Activated naive CD4-positive, alpha-beta T cell treated with anti-CD3 and anti-CD28 coated beads, Interleukin-2, amount 10 ng/mL, durations not matched to agents 7 days and 5 days (primary cell): ENCODE data around the gene MEMO1.
"Not testable (repeated sequence)": the region's sequence is repeated elsewhere in the genome, so short reads cannot be mapped to it uniquely, and the experiment has no call there.

Source experiments
- CTCF ChIA-PET: fragments of 350-600 bp; sonication (Branson Sonifier 250); formaldehyde crosslinking; loops from one replicate; lab custom pipeline; 2021; ENCODE audit warnings: antibody characterized with exemption; lab: Charles Lee
- DNase-seq: peaks from one replicate; pipeline ENCODE4 v3.0.0-alpha.2; 2020
- H3K27ac Mint-ChIP-seq: one replicate; pipeline ENCODE4 v1.8.0; 2021; ENCODE audit warnings: mild to moderate bottlenecking, moderate library complexity, mixed read lengths
- H3K27me3 Mint-ChIP-seq: one replicate; pipeline ENCODE4 v1.8.0; 2021; ENCODE audit warnings: mild to moderate bottlenecking, mixed read lengths
- H3K36me3 Mint-ChIP-seq: one replicate; pipeline ENCODE4 v1.8.0; 2021; ENCODE audit warnings: mixed read lengths
- H3K4me1 Mint-ChIP-seq: one replicate; pipeline ENCODE4 v1.8.0; 2021; ENCODE audit warnings: mixed read lengths
- H3K4me3 Mint-ChIP-seq: one replicate; pipeline ENCODE4 v1.8.0; 2021; ENCODE audit warnings: mild to moderate bottlenecking, moderate library complexity, mixed read lengths
- H3K9me3 Mint-ChIP-seq: one replicate; pipeline ENCODE4 v1.8.0; 2021; ENCODE audit warnings: mixed read lengths

MEMO1 gene

DNA sequence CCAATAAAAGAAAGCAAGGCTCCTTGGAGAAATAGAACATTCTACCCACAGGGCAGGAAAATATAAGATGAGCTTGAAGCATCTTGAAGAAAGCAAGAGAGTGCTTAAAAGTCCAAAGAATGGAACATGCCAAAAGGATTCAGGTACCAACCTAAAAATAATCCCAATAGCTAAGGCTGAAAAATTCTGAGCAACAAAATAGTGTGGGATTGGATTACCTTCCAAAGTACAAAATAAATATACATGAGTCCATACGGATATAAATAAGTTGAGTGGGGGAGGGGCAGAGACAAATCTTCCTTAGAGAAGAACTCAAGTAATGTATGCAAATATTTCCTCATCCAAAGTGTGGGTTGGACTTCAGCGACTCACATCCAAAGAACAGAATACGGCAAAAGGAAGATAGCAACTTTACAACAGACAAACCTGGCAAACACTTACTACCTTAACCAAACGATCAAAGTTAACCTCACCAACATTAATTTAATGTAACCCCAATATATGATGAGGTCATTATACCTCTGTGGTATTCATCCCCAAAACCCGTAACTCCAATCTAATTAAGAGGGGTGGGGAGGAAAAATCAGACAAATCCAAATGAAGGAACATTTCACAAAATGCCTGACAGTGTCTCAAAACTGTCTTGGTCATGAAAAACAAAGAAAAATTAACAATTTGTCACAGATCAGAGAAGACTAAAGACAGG, 26.9 kb downstream of the MEMO1 start:
- CTCF ChIA-PET: no interaction called here
- DNase-seq: no peak
- H3K27ac Mint-ChIP-seq: no peak overlapping the region

DNA sequence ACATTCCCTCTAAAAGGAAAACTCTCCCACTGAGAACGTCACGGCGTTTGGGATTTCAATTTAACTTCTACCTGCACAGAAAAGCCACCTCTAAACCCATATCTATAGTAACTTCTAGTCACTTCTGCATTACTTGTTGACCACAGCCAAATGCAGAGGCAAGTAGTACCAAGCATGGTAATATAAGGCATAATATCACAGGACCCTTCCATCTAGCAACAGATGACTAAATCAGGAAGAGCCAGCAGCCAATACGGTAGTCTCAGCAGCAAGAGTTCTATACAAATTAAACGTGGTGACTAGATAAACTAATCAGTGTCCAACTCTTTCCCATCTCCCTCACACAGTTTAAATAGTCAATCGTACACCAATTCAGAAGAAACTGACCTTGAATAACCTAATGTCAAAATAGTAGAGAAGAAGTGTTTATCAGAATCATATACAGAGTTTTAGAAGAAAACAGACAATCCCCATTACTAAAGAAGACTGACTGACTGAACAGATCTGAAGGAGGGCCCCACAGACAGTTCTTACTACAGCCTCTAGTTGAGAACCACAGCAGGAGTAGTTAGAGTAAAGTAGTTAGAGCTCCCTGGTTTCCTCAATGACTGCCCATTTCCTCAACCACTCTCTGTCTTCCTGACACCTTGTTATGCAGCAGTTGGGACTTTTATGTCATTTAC, 30.0 kb downstream of the MEMO1 start:
- Mint-ChIP-seq H3K4me1 (peaks cover 17% of the 10 kb centered on the region), H3K36me3 (peaks cover 9% of the 10 kb centered on the region), H3K27me3 (no peaks in the 10 kb centered on the region), H3K9me3 (peaks cover 2% of the 10 kb centered on the region), H3K4me3 (no peak overlapping the region), H3K27ac (peak overlapping the region; percentile 24)
- CTCF ChIA-PET: no interaction called here
- no peak for DNase-seq

More for the DNA sequence above, 26.9 kb downstream of the MEMO1 start:
- Mint-ChIP-seq H3K27me3 (no peaks in the 10 kb centered on the region), H3K36me3 (peaks cover 11% of the 10 kb centered on the region), H3K4me1 (peaks cover 17% of the 10 kb centered on the region), H3K9me3 (peaks cover 1% of the 10 kb centered on the region), H3K4me3 (no peak overlapping the region)

DNA sequence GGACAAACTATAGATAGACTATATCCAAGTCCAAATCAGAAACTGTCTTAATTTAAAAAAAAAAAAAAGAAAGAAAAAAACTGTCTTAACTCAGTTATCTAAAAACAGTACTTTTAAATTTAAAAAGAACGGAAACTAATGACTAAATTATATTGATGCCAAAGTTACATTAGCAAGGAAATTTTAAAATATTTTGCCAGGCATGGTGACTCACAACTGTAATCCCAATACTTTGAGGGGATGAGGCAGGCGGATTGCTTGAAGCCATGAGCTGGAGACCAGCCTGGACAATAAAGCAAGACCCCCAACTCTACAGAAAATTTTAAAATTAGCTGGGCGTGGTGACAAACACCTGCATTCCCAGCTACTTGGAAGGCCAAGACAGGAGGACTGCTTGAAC, 30.9 kb downstream of the MEMO1 start:
- Mint-ChIP-seq H3K4me1 (peaks cover 17% of the 10 kb centered on the region), H3K36me3 (peaks cover 9% of the 10 kb centered on the region), H3K27ac (no peak overlapping the region), H3K9me3 (peaks cover 2% of the 10 kb centered on the region), H3K4me3 (no peak overlapping the region), H3K27me3 (no peaks in the 10 kb centered on the region)
- DNase-seq: no peak
- CTCF ChIA-PET: no interaction called here

DNA sequence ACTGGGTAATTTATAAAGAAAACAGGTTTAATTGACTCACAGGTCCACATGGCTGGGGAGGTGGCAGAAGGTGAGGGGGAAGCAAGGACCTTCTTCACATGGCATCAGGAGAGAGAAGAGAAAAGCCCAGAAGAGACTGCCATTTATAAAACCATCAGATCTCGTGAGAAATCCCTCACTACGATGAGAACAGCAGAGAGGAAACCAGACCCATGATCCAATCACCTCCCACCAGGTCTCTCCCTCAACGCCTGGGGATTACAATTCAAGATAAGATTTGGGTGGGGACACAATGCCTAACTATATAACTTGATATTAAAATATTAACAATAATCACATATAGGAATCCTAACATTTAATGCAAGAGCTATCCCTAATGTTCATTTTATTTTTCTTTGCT, 31.8 kb downstream of the MEMO1 start:
- Mint-ChIP-seq H3K9me3 (peaks cover 2% of the 10 kb centered on the region), H3K36me3 (peaks cover 6% of the 10 kb centered on the region), H3K4me1 (peaks cover 18% of the 10 kb centered on the region), H3K27me3 (no peaks in the 10 kb centered on the region), H3K4me3 (no peak overlapping the region), H3K27ac (no peak overlapping the region)
- CTCF ChIA-PET: no interaction called here
- no peak for DNase-seq

DNA sequence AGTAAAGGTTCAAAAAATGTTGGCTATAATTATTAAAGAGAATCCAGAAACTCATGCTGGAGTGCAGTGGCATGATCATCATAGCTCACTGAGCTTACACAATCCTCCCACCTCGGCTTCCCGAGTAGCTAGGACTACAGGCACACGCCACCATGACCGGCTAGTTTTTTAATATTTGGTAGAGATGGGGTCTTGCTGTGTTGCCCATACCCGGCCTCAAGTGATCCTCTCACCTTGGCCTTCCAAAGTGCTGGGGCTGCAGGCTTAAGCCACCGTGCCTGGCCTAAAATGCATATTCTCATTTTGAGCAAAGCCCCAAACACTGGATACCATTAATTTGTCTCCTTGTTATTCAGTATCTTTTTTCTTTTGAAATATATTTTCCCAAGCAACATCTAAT, 32.4 kb downstream of the MEMO1 start:
- Mint-ChIP-seq H3K27me3 (no peaks in the 10 kb centered on the region), H3K9me3 (peaks cover 2% of the 10 kb centered on the region), H3K27ac (no peak overlapping the region), H3K4me1 (peaks cover 19% of the 10 kb centered on the region), H3K4me3 (no peak overlapping the region), H3K36me3 (peaks cover 6% of the 10 kb centered on the region)
- DNase-seq: no peak
- CTCF ChIA-PET: no interaction called here

DNA sequence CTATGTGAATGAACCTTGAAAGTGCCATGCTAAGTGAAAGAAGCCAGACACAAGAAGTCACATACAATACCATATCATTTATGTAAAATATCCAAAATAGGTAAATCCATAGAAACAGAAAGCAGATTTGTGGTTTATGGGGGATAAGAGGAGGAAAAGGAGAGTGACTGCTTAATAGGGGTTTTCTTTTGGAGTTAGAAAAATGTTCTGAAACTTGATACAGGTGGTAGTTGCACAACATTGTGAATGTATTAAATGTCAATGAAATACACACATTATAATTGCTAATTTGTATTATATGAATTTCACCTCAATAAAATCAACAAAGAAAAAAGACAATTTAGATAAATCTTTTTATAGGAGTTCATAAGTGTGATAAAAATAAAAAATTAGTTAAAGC, 37.1 kb downstream of the MEMO1 start:
- Mint-ChIP-seq H3K27me3 (no peaks in the 10 kb centered on the region), H3K4me3 (no peak overlapping the region), H3K9me3 (no peaks in the 10 kb centered on the region), H3K27ac (no peak overlapping the region), H3K4me1 (peaks cover 7% of the 10 kb centered on the region), H3K36me3 (peaks cover 2% of the 10 kb centered on the region)
- DNase-seq: no peak
- CTCF ChIA-PET: no interaction called here

DNA sequence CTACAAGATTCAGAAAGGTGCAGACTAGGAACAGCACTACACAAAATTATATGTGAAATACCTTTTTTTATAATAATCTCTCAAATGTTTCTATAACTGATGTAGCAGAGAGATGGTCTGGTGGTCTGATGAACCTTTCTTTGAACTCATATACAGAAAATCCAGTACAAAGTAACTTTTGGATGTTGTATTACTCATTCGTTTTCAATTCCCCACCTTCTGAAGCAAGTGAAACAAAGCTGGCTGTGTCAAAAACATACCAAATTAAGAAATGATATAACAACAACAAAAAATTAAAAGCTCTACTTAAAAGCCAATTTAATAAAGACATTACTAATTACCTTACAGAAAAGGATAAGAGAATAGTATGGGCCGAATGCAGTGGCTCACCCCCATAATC, 38.7 kb downstream of the MEMO1 start:
- CTCF ChIA-PET: no interaction called here
- DNase-seq: no peak
- H3K4me3 Mint-ChIP-seq: no peak overlapping the region
- no peaks in the 10 kb centered on the region for H3K9me3 Mint-ChIP-seq
- H3K27ac Mint-ChIP-seq: no peak overlapping the region
- H3K36me3 Mint-ChIP-seq: peaks cover 2% of the 10 kb centered on the region
- H3K4me1 Mint-ChIP-seq: peaks cover 7% of the 10 kb centered on the region
- no peaks in the 10 kb centered on the region for H3K27me3 Mint-ChIP-seq

DNA sequence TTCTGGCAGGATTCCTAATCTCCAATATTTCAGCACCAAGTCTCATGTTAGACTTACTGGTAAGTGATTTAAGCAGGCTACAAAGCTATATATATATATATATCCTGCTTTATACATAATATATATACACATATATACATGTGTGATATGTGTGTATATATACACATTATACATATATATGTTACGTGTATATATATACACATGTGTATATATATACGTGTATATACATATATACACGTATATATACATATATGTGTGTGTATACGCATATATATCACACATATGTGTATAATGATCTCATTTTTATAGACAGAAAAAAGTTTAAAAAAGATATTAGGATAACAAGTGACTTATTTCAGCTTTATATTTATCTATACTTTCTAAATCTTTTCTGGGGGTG, 41.6 kb downstream of the MEMO1 start:
- Mint-ChIP-seq H3K27me3 (no peaks in the 10 kb centered on the region), H3K4me1 (peaks cover 5% of the 10 kb centered on the region), H3K27ac (no peak overlapping the region), H3K36me3 (no peaks in the 10 kb centered on the region), H3K4me3 (no peak overlapping the region), H3K9me3 (no peaks in the 10 kb centered on the region)
- no peak for DNase-seq
- CTCF ChIA-PET: no interaction called here

DNA sequence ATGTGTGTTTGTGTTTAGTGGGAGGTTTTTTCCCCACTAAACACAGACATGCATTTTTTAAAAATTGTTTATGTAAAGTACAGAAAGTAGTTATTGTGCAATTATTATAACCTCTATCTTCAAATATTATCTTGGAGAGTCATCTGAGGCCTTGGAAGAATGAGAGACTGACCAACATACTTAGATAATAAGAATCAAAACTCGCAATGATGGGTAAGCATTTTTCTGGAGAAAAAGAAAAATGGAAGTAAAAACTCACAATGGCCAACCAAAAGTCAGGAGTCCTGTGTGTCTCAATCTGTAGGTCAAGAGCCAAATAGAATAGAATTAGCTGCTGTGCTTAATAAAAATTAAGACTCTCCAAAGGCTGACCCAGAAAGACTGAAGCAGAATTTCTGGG, 43.0 kb downstream of the MEMO1 start:
- no peak for DNase-seq
- Mint-ChIP-seq H3K4me3 (no peak overlapping the region), H3K27ac (no peak overlapping the region), H3K36me3 (peaks cover 4% of the 10 kb centered on the region), H3K9me3 (no peaks in the 10 kb centered on the region), H3K27me3 (no peaks in the 10 kb centered on the region), H3K4me1 (peaks cover 9% of the 10 kb centered on the region)
- CTCF ChIA-PET: no interaction called here

DNA sequence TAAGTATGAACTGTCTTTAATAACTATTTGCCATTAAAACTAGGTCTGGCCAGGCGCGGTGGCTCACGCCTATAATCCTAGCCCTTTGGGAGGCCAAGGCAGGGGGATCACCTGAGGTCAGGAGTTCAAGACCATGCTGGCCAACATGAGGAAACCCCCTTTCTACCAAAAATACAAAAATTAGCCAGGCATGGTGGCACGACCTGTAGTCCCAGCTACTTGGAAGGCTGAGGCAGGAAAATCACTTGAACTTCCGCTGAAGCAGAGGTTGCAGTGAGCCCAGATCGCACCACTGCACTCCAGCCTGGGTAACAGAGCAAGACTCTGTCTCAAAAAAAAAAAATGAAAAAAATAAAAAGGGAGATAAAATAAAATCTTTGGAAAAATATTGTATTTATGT, 44.4 kb downstream of the MEMO1 start:
- H3K9me3 Mint-ChIP-seq, CTCF ChIA-PET, DNase-seq, H3K4me3 Mint-ChIP-seq, H3K27me3 Mint-ChIP-seq, H3K27ac Mint-ChIP-seq, H3K36me3 Mint-ChIP-seq: not testable (repeated sequence)
- peaks cover 15% of the 10 kb centered on the region for H3K4me1 Mint-ChIP-seq

DNA sequence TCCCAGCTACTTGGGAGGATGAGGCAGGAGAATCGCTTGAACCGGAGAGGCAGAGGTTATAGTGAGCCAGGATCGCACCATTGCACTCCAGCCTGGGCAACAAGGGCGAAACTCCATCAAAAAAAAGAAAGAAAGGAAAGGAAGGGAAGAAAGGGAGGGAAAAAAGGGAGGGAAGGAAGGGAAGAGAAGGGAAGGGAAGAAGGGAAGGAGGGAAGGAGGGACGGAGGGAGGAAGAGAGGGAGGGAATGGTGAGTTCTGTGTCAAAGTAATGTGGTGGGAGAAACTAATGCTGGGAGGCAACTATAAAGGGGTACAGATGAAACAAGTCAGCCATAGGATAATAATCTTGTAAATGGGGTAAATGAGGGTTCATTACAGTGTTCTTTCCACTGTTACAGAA, 45.7 kb downstream of the MEMO1 start:
- peaks cover 13% of the 10 kb centered on the region for H3K36me3 Mint-ChIP-seq
- H3K27me3 Mint-ChIP-seq: no peaks in the 10 kb centered on the region
- no peaks in the 10 kb centered on the region for H3K9me3 Mint-ChIP-seq
- no peak overlapping the region for H3K27ac Mint-ChIP-seq
- H3K4me1 Mint-ChIP-seq: peaks cover 21% of the 10 kb centered on the region
- CTCF ChIA-PET: no interaction called here
- DNase-seq: no peak
- H3K4me3 Mint-ChIP-seq: no peak overlapping the region

DNA sequence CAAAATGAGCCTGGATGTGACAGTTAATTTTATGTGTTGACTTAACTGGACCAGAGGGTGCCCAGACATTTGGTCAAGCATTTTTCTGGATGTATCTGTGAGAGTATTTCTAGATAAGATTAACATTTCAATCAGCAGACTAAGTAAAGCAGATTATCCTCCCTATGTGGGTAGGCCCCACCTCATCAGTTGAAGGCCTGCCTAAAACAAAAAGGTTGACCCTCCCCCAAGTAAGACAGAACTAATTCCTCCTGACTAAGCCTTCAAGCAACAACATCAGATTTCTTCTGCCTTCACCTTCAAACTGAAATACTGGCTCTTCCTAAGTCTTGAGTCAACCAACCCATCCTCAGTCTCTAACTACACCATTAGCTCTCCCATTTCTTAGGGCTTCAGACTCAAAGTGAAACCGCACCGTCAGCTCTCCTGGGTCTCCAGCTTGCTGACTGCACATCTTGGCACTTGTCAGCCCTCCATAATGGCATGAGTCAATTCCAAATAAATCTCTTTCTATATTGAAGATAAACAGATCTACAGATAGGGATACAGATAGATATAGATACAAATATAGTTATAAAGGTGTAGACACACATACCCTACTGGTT, 47.9 kb downstream of the MEMO1 start:
- Mint-ChIP-seq H3K9me3 (no peaks in the 10 kb centered on the region), H3K4me3 (no peak overlapping the region), H3K4me1 (peaks cover 37% of the 10 kb centered on the region), H3K27me3 (no peaks in the 10 kb centered on the region), H3K36me3 (peaks cover 13% of the 10 kb centered on the region), H3K27ac (no peak overlapping the region)
- DNase-seq: peak; percentile 29
- CTCF ChIA-PET: no interaction called here

DNA sequence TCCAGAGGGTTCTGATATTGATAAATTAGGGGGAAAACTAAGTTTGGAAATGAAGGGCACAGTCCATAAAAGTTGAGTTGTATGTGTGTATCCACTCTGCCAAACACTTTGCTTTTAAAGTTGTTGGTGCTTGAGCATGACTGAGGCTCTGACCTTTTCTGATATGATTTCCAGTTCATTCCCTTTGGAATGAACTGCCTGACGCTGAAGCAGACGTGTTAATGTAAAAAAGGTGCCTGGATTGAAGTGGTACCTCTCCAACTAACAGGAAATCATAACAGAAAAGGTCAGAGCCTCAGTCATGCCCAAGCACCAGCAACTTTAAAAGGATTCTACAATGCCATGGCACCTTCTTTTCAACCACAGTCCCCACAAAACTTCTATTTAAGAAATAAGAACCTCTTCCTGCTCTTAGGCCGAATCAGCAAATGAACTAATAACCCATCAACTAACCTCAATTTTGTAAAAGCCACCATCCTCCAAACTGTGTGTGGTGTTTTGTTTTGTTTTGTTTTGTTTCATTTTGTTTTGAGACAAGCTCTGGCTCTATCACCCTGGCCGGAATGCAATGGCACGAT, 52.6 kb downstream of the MEMO1 start:
- peaks cover 48% of the 10 kb centered on the region for H3K4me1 Mint-ChIP-seq
- H3K9me3 Mint-ChIP-seq: no peaks in the 10 kb centered on the region
- no peaks in the 10 kb centered on the region for H3K27me3 Mint-ChIP-seq
- no peak overlapping the region for H3K27ac Mint-ChIP-seq
- no peak for DNase-seq
- no peak overlapping the region for H3K4me3 Mint-ChIP-seq
- CTCF ChIA-PET: interaction anchor here (1.1 kb wide), 1 partner anchor 50 kb away, joined by 3 read pairs; no protein-coding TSS in a partner anchor
- peaks cover 22% of the 10 kb centered on the region for H3K36me3 Mint-ChIP-seq

DNA sequence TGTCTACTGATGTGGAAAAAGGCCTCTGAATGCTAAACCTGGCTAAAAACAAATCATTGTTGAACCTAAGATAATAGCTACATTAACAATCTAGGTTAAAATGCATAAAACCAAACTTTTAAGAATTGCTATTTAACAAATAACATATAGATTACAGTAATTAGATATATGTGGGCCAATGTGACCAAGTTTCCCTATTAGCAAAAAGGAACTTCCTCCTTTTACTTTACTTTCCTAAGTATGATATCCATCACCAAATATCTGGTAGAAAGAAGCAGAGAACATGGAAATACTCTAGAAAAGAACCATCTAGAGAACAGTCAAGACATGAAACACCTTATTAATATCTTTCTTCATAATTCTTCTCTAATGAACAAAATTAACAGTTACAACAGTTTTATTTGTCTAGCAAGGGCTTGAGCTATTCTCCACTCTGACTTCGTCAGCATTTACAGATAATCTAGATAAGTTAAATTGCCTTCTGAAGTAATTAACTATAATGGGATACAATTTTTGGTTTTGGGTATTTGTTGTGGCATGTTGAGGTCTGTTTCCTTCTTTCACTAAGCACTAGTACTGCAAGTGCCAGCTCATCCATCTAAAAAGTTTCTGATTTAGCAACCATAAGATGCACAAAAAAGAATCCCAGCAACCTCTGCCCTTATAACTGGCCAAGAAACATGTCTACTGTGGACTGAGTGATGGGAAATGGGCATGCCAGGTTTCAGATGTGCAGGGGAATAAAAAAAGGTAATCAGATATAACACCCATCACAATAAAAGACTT, 53.3 kb downstream of the MEMO1 start:
- CTCF ChIA-PET: interaction anchor here (1.1 kb wide), 1 partner anchor 49 kb away, joined by 3 read pairs; no protein-coding TSS in a partner anchor
- Mint-ChIP-seq H3K4me1 (peaks cover 41% of the 10 kb centered on the region), H3K36me3 (peaks cover 19% of the 10 kb centered on the region), H3K9me3 (no peaks in the 10 kb centered on the region), H3K27ac (no peak overlapping the region), H3K4me3 (no peak overlapping the region), H3K27me3 (no peaks in the 10 kb centered on the region)
- DNase-seq: no peak
